ENCODE measurements around the gene ATP6V0B. TPM values are rescaled to one million over a fixed set of nuclear protein-coding genes. Genes with fewer than 3 reads are reported as not detected.

Gene ATP6V0B
- total RNA-seq, 2 donors from 2014 or later = 183 to 270 TPM

- Histone ChIP-seq H3K27ac (peak overlapping the region; percentile 70), H3K4me1 (peaks cover 6% of the 10 kb centered on the region), H3K36me3 (no peaks in the 10 kb centered on the region), H3K9ac (ENCODE audit: low read depth in 2 of 2, low read length in 2 of 2) (no peak overlapping the region), H3K4me3 (no peak overlapping the region), H3K9me3 (no peaks in the 10 kb centered on the region), H3K27me3 (no peaks in the 10 kb centered on the region)
- intact Hi-C loops (cut with DNase I) = no loop called here
- no peak for DNase-seq
- TF ChIP-seq CTCF (IDR thresholded peaks at IDR 0.05) = no peak
These were observed 39.2 kb downstream of the ATP6V0B start for GRCh38 chr1:44013949-44014348.

- peak; percentile 50 for DNase-seq
- intact Hi-C loops (cut with DNase I) = no loop called here
- Histone ChIP-seq H3K27me3 (no peaks in the 10 kb centered on the region), H3K4me3 (no peak overlapping the region), H3K4me1 (peaks cover 6% of the 10 kb centered on the region), H3K9me3 (no peaks in the 10 kb centered on the region), H3K9ac (ENCODE audit: low read depth in 2 of 2, low read length in 2 of 2) (peak overlapping the region in 1 of 2 donors; percentile 48), H3K36me3 (no peaks in the 10 kb centered on the region), H3K27ac (peak overlapping the region; percentile 70)
- TF ChIP-seq CTCF (IDR thresholded peaks at IDR 0.05) = no peak
These were observed 39.8 kb downstream of the ATP6V0B start for GRCh38 chr1:44014365-44015104.

- no peak overlapping the region for H3K4me3 ChIP-seq
- DNase-seq = no peak
- no peaks in the 10 kb centered on the region for H3K36me3 ChIP-seq
- no peaks in the 10 kb centered on the region for H3K9me3 ChIP-seq
- intact Hi-C loops (cut with DNase I) = no loop called here
- peaks cover 6% of the 10 kb centered on the region for H3K4me1 ChIP-seq
- H3K27me3 ChIP-seq = no peaks in the 10 kb centered on the region
- TF ChIP-seq CTCF (IDR thresholded peaks at IDR 0.05) = no peak
- H3K9ac ChIP-seq (ENCODE audit: low read depth in 2 of 2, low read length in 2 of 2) = no peak overlapping the region
- peak overlapping the region; percentile 70 for H3K27ac ChIP-seq
These were observed 40.4 kb downstream of the ATP6V0B start for GRCh38 chr1:44015206-44015605.

GRCh38 chr1:44016041-44016889 lies 41.5 kb downstream of the ATP6V0B start:
- Histone ChIP-seq H3K27ac (no peak overlapping the region), H3K4me1 (peaks cover 6% of the 10 kb centered on the region), H3K27me3 (no peaks in the 10 kb centered on the region), H3K4me3 (no peak overlapping the region), H3K9ac (ENCODE audit: low read depth in 2 of 2, low read length in 2 of 2) (no peak overlapping the region), H3K9me3 (no peaks in the 10 kb centered on the region), H3K36me3 (no peaks in the 10 kb centered on the region)
- no peak for TF ChIP-seq CTCF (IDR thresholded peaks at IDR 0.05)
- intact Hi-C loops (cut with DNase I) = no loop called here
- no peak for DNase-seq

- intact Hi-C loops (cut with DNase I) = no loop called here
These were observed 42.2 kb downstream of the ATP6V0B start for GRCh38 chr1:44016890-44017400.

More at GRCh38 chr1:44016890-44017400, 42.2 kb downstream of the ATP6V0B start:
- TF ChIP-seq CTCF (IDR thresholded peaks at IDR 0.05) = no peak
- Histone ChIP-seq H3K9ac (ENCODE audit: low read depth in 2 of 2, low read length in 2 of 2) (no peak overlapping the region), H3K36me3 (no peaks in the 10 kb centered on the region), H3K9me3 (no peaks in the 10 kb centered on the region), H3K27ac (no peak overlapping the region), H3K27me3 (no peaks in the 10 kb centered on the region), H3K4me1 (peaks cover 6% of the 10 kb centered on the region), H3K4me3 (no peak overlapping the region)
- DNase-seq = no peak
